ENCODE measurements around the gene TMEM205.

GRCh38 chr19:11377756-11378155, 31.7 kb upstream of the TMEM205 start:
- TF ChIP-seq POLR2A (IDR thresholded peaks at IDR 0.05): no peak
- TF ChIP-seq CTCF (IDR thresholded peaks at IDR 0.05): no peak

Data from adrenal gland (tissue), 5 donors.